ENCODE measurements around the gene NAP1L4. TPM values are rescaled to one million over a fixed set of nuclear protein-coding genes. Genes with fewer than 3 reads are reported as not detected.

NAP1L4 gene
- total RNA-seq, 1 donor from 2014 or later, result 172 TPM

- DNase-seq (ENCODE audit: extremely low spot score, unreplicated experiment), result no peak
- TF ChIP-seq, protein P1, sequence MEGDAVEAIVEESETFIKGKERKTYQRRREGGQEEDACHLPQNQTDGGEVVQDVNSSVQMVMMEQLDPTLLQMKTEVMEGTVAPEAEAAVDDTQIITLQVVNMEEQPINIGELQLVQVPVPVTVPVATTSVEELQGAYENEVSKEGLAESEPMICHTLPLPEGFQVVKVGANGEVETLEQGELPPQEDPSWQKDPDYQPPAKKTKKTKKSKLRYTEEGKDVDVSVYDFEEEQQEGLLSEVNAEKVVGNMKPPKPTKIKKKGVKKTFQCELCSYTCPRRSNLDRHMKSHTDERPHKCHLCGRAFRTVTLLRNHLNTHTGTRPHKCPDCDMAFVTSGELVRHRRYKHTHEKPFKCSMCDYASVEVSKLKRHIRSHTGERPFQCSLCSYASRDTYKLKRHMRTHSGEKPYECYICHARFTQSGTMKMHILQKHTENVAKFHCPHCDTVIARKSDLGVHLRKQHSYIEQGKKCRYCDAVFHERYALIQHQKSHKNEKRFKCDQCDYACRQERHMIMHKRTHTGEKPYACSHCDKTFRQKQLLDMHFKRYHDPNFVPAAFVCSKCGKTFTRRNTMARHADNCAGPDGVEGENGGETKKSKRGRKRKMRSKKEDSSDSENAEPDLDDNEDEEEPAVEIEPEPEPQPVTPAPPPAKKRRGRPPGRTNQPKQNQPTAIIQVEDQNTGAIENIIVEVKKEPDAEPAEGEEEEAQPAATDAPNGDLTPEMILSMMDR (conservative IDR thresholded peaks at IDR 0.05), result no peak
- Mint-ChIP-seq H3K4me1 (ENCODE audit: unreplicated experiment) (no peaks in the 10 kb centered on the region), H3K9me3 (no peaks in the 10 kb centered on the region), H3K27ac (no peak overlapping the region), H3K27me3 (no peaks in the 10 kb centered on the region), H3K4me3 (no peak overlapping the region), H3K36me3 (peaks cover 16% of the 10 kb centered on the region)
These were observed 43.2 kb upstream of the NAP1L4 start for GRCh38 chr11:3035333-3035732.

DNA sequence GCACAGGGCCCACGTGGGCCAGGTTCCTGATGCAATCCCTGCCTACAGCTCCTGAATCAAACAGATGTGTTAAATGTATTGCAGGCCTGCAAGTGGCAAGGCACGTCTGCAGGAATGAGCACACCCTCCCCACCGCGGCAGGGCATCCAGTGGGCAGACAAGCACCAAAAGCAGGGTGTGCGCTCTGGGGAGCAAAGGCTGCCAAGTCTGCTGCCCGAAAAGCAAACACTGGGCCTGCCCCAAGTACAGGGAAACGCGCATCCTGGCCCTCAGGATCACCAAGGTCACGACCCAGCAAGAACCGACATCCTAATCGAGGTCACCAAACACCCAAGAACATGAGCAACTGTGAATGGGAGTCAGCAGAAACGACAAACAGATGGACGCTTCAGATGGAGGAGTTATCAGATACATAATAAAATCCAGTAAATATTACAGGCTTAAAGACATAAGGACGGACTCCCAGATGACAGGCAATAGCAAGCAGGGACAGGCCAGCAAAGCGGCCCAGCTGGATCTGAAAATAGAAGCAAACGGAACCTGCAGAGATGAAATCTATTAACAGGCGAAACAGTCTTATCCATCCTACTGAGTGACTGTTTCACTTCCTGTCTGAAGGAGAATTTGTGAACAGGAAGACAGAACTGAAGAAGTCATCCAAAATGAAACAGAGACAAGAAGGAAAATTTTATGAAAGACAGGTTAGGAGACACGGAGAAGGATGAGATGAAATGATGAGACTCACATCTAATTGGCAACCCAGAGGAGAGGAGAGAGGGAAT, 38.4 kb upstream of the NAP1L4 start:
- no peaks in the 10 kb centered on the region for H3K4me1 Mint-ChIP-seq (ENCODE audit: unreplicated experiment)
- H3K9me3 Mint-ChIP-seq, result no peaks in the 10 kb centered on the region

DNA sequence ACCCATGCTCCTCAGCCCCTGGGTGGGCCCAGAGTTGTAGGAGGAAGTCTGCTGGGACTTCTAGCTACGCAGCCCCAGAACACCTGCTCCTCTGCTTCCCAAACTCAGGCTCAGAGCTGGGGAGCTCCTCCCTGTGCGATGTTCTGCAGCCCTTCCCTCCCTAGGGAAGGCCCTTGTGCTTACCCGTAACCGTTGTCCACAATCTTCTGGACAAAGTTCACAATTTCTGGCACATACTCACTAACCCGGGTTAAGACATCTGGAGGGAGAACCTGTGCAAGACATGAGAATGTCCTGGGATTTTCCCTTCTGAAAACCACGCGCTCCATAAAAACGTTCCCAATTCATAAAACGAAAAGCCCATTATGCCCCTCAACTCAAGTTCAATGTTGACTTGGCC, 36.7 kb upstream of the NAP1L4 start:
- no peak overlapping the region for H3K4me3 Mint-ChIP-seq
- DNase-seq (ENCODE audit: extremely low spot score, unreplicated experiment), result no peak
- TF ChIP-seq, protein P1 (conservative IDR thresholded peaks at IDR 0.05), result no peak
- H3K36me3 Mint-ChIP-seq, result peaks cover 23% of the 10 kb centered on the region
- no peaks in the 10 kb centered on the region for H3K9me3 Mint-ChIP-seq
- no peaks in the 10 kb centered on the region for H3K27me3 Mint-ChIP-seq
- H3K27ac Mint-ChIP-seq, result no peak overlapping the region
- H3K4me1 Mint-ChIP-seq (ENCODE audit: unreplicated experiment), result no peaks in the 10 kb centered on the region

More for the DNA sequence above, 38.4 kb upstream of the NAP1L4 start:
- no peaks in the 10 kb centered on the region for H3K27me3 Mint-ChIP-seq
- H3K36me3 Mint-ChIP-seq, result peaks cover 23% of the 10 kb centered on the region
- H3K4me3 Mint-ChIP-seq, result no peak overlapping the region
- DNase-seq (ENCODE audit: extremely low spot score, unreplicated experiment), result no peak
- H3K27ac Mint-ChIP-seq, result no peak overlapping the region
- TF ChIP-seq, protein P1 (conservative IDR thresholded peaks at IDR 0.05), result no peak

GRCh38 chr11:3026803-3027202, 34.7 kb upstream of the NAP1L4 start:
- H3K27me3 Mint-ChIP-seq, result no peaks in the 10 kb centered on the region

DNA sequence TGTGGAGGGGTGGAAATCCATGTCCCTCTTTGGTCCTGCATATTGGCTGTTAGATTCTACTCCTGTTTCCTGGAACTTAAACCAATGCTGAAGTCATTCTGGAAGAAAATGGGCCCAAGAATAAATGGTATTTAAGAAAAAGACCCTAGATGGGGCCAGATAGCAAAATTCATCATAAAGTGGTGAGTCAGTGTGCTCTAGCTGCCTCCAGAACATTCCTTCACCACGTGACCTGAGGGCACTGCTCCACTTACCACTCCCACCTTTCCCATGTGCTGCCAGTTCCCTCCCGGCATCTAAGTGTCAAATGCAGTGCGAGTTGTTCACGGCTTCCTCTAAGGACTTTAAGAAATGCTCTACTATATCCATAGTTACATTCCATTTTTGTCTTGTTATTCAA, 30.9 kb upstream of the NAP1L4 start:
- H3K4me3 Mint-ChIP-seq, result no peak overlapping the region
- H3K27me3 Mint-ChIP-seq, result no peaks in the 10 kb centered on the region
- DNase-seq (ENCODE audit: extremely low spot score, unreplicated experiment), result no peak
- no peaks in the 10 kb centered on the region for H3K9me3 Mint-ChIP-seq
- H3K27ac Mint-ChIP-seq, result no peak overlapping the region
- H3K36me3 Mint-ChIP-seq, result peaks cover 13% of the 10 kb centered on the region
- peaks cover 13% of the 10 kb centered on the region for H3K4me1 Mint-ChIP-seq (ENCODE audit: unreplicated experiment)
- TF ChIP-seq, protein P1 (conservative IDR thresholded peaks at IDR 0.05), result no peak

More at GRCh38 chr11:3026803-3027202, 34.7 kb upstream of the NAP1L4 start:
- DNase-seq (ENCODE audit: extremely low spot score, unreplicated experiment), result no peak
- Mint-ChIP-seq H3K4me1 (ENCODE audit: unreplicated experiment) (peaks cover 13% of the 10 kb centered on the region), H3K4me3 (no peak overlapping the region), H3K36me3 (peaks cover 22% of the 10 kb centered on the region), H3K9me3 (no peaks in the 10 kb centered on the region), H3K27ac (no peak overlapping the region)
- TF ChIP-seq, protein P1 (conservative IDR thresholded peaks at IDR 0.05), result no peak

Measured in type B pancreatic cell (in vitro differentiated cells).